Retinal pigment epithelial cell (primary cell): ENCODE data around the gene SIRT5.

Experiments
- DNase-seq: peaks from one replicate; pipeline ENCODE4 v3.0.0-alpha.2; 2010; ENCODE audit warnings: low read depth
- H3K4me3 ChIP-seq: 2 replicates; pipeline ENCODE4 v1.5.1; 2011; ENCODE audit warnings: mild to moderate bottlenecking, low read length, control low read depth, moderate library complexity
- CTCF ChIP-seq: conservative IDR thresholded peaks from 2 replicates; pipeline ENCODE4 v1.5.1; 2011; ENCODE audit warnings: low read depth, low read length, control low read depth, inconsistent platforms

SIRT5 gene

DNA sequence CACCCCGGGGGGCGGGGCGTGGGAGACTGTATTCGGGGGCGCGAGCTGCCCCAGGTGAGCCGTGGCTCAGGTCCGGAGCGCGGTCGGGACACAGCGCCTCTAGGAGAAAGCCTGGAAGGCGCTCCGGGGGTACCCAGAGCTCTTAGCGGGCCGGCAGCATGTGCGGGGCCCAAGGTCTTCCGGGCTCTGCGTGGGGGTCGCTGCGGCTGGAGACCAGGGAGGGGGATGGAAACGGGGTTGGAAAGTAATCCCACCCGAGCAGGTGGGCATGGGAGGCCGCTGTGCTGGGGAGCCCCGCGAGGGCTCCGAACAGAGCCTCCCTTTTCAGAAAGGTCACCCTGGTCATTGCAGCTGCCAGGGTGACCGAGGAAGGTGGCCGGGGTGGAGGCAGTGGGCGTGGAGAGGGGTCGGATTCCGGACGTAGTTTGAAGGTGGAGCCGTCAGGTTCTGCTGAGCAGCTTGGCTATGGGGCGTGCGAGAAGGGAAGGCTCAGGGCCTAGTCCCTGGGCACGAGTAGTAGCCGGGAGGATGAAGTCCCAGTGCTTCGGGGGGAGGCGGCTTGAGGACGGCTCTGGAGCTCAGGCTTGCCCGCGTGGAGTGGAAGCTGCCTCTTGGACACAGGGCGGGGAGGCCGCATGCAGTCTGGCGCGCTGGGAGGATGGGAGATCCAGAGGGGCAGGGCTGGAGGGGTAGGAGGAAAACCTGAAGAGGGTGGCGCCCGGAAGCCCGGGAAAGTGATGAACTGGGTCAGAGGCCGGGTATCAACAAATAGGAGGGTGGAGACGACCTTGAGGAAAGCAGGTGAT lies at the start of gene SIRT5:
Gene SIRT5, plus strand, starts transcription at position 31 of the 806 bp plus-strand sequence. CDS start 9,510 bp downstream, outside the sequence.
- TF ChIP-seq CTCF = no peak
- peak; percentile 68 for DNase-seq
- peak within 1 kb of the TSS; percentile 78 for H3K4me3 ChIP-seq

DNA sequence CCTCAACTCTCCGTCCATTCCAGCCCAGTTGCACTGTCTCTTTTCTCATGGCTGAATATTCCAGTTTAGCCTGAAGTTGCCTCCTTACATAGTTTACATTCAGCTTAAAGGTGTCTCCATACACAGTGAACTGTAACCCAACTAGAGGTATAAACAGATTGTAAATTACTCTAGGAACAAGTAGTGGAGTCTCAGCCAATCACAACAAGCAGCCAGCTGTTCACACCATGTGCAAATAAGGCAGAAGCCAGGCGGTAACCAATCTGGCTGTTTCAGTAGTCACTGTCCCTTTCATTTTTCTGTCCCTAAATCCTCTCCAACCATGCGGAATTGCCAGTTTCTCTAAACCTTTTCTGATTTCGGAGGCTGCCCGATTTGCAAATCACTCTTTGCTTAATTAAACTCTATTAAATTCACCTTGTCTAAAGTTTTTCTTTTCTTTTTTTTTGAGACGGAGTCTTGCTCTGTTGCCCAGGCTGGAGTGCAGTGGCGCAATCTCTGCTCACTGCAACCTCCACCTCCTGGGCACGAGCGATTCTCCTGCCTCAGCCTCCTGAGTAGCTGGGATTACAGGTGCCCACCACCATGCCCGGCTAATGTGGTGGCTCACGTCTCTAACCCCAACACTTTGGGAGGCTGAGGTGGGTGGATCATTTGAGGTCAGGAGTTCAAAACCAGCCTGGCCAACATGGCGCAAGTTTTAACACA lies 49.4 kb upstream of the SIRT5 start:
- no peak overlapping the region for H3K4me3 ChIP-seq

GRCh38 chr6:13526357-13526726 lies 48.1 kb upstream of the SIRT5 start:
- H3K4me3 ChIP-seq = no peak overlapping the region
- TF ChIP-seq CTCF = no peak
- no peak for DNase-seq

More for the DNA sequence above, 49.4 kb upstream of the SIRT5 start:
- no peak for TF ChIP-seq CTCF
- no peak for DNase-seq

DNA sequence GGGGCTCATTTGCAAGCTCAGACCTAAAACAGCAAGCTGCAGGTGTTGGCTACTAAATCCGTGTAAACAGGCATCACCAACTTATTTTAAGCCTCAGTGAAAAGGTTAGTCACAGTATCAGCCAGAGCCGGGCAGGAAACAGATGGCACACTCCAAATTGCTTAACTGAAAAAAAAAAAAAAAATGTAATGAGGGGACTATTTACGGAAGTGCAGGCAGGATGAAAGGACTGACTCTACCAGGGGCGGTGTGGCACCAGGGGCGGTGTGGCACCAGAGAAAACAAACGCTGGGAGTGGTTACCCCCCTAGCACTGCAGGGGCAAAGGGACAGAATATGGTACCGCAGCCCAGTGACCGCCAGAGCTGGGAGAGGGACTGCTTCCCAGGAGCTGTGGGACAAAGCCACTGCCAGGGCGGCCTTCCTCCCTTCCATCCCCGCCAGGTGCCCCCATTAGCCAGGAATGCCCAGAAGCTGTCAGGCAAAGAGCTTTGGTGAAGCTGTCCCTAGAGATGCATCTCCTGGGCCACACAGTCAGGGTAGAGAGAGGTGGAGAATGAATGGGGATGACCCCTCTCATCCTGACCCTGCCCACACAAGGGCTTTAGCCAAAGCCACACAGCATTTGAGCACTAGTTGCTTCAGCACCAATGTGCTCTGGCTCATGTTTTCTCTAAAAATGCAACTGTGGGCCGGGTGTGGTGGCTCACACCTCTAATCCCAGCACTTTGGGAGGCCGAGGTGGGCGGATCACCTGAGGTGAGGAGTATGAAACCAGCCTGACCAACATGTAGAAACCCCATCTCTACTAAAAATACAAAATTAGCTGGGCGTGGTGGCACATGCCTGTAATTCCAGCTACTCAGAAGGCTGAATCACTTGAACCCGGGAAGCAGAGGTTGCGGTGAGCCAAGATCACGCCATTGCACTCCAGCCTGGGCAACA lies 47.4 kb upstream of the SIRT5 start:
- no peak overlapping the region for H3K4me3 ChIP-seq
- no peak for TF ChIP-seq CTCF
- no peak for DNase-seq

- no peak for DNase-seq
- no peak overlapping the region for H3K4me3 ChIP-seq
- no peak for TF ChIP-seq CTCF
Observed at GRCh38 chr6:13527671-13528056, 46.7 kb upstream of the SIRT5 start.

DNA sequence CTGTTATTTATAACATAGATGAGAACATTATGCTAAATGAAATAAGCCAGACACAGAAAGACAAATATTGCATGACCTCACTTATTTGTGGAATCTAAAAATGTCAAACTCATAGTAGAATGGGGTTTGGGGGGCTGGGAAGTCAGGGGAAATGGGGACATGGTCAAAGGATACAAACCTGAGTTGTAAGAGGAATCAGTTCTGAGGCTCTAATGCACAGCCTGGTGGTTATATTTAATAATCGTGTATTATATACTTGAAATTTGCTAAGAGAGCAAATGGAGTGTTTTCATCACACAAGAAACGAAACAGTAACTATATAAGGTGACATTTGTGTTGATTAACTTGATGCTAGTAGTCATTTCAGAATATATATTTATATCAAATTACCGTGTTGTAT lies 46.2 kb upstream of the SIRT5 start:
- no peak overlapping the region for H3K4me3 ChIP-seq
- no peak for DNase-seq
- no peak for TF ChIP-seq CTCF
